DOHH2 (cell line): Measurements from ENCODE around the gene SHB.

Experiments used
- H3F3A ChIP-seq: fragments of 200-600 bp; sonication (generic), shearing (Covaris generic); 2 replicates; pipeline ENCODE4 v1.6.0; 2016; ENCODE audit warnings: antibody characterized with exemption, mild to moderate bottlenecking; ENCODE audit not compliant: control insufficient read depth, insufficient read depth
- H3K27ac ChIP-seq: fragments of 200-600 bp; sonication (generic); 2 replicates; pipeline ENCODE4 v1.5.1; 2014; ENCODE audit warnings: low read depth, mild to moderate bottlenecking, low read length, moderate library complexity
- H3K27me3 ChIP-seq: fragments of 200-600 bp; sonication (generic); 2 replicates; pipeline ENCODE4 v1.6.1; 2014; ENCODE audit warnings: mild to moderate bottlenecking, low read length, mixed read lengths; ENCODE audit not compliant: control insufficient read depth
- H3K36me3 ChIP-seq: fragments of 200-600 bp; sonication (generic); 2 replicates; pipeline ENCODE4 v1.6.1; 2014; ENCODE audit warnings: mild to moderate bottlenecking, low read length, moderate library complexity, mixed read lengths; ENCODE audit not compliant: control insufficient read depth
- H3K4me1 ChIP-seq: fragments of 200-600 bp; sonication (generic); 2 replicates; pipeline ENCODE4 v1.6.1; 2014; ENCODE audit warnings: mild to moderate bottlenecking, low read length, mixed read lengths; ENCODE audit not compliant: control insufficient read depth
- H3K4me2 ChIP-seq: fragments of 200-600 bp; sonication (generic); 2 replicates; pipeline ENCODE4 v1.6.0; 2014; ENCODE audit warnings: mild to moderate bottlenecking, low read length, moderate library complexity
- H3K4me3 ChIP-seq: fragments of 200-600 bp; sonication (generic); 2 replicates; pipeline ENCODE4 v1.5.1; 2014; ENCODE audit warnings: mild to moderate bottlenecking, low read length, mixed read lengths
- H3K79me2 ChIP-seq: fragments of 200-600 bp; sonication (generic); 2 replicates; pipeline ENCODE4 v1.6.1; 2014; ENCODE audit warnings: mild to moderate bottlenecking, low read length, mixed read lengths; ENCODE audit not compliant: control insufficient read depth
- H3K9me2 ChIP-seq: fragments of 200-600 bp; sonication (generic); replicated peaks from 2 replicates; pipeline ENCODE4 v1.6.1; 2014; ENCODE audit warnings: mild to moderate bottlenecking, low read length, mixed read lengths; ENCODE audit not compliant: control insufficient read depth
- H3K9me3 ChIP-seq: fragments of 200-600 bp; sonication (generic); 2 replicates; pipeline ENCODE4 v1.6.1; 2014; ENCODE audit warnings: antibody characterized with exemption, low read length, mixed read lengths; ENCODE audit not compliant: control insufficient read depth, insufficient read depth
- H4K20me1 ChIP-seq: fragments of 200-600 bp; sonication (generic); 2 replicates; pipeline ENCODE4 v1.6.0; 2014; ENCODE audit warnings: low read depth, mild to moderate bottlenecking, antibody characterized with exemption, low read length, moderate library complexity; ENCODE audit not compliant: control insufficient read depth, insufficient read depth
- EZH2phosphoT487 ChIP-seq: fragments of 200-600 bp; sonication (generic); IDR thresholded peaks from 2 replicates; pipeline ENCODE4 v1.6.1; 2017; ENCODE audit warnings: borderline replicate concordance, mild to moderate bottlenecking, antibody characterized with exemption, low read length, moderate library complexity, mixed read lengths
- TF ChIP-seq, protein P1 (sequence below): fragments of 200-600 bp; sonication (generic); IDR thresholded peaks from one replicate; pipeline ENCODE4 v1.5.1; 2014; ENCODE audit warnings: antibody characterized with exemption, mild to moderate bottlenecking, low read depth, low read length; ENCODE audit not compliant: poor library complexity, severe bottlenecking

Gene SHB

DNA sequence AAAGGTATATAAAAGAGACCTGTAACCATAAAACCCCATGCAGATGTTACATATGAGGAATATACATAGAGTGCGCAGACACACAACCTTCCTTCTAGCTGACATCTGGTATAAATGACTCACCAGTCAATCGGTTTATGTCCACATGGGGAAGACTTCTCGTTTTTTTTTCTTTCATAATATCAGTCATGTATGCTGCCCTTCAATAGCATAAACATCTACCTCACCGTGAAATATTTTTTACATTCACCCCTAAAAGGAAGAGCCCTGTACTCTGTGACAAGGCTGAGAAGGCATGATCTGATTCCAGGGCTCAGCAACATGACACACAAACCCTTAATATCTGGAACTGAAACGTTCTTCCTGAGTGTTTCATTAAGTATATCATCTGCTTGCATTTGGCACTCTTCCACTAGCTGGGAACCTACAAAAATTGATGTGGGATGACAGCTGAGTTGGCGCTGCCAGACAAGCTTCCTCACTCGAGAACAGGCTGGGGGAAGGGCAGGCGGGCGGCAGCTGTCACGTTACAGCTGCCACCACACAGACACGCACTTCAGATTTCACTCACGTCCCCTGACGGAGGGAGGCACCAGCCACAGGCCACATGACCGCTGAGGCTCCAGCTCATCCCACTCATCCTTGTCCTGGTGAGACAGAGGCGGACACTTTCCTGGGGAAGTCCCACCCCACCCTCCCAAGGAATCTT lies 74.2 kb downstream of the SHB start:
- H3K4me2 ChIP-seq = peak overlapping the region; percentile 14; the same call in 1 of the 2 replicates
- H3K9me2 ChIP-seq = no peaks in the 10 kb centered on the region
- no peak overlapping the region for H3K27ac ChIP-seq
- peaks cover 3% of the 10 kb centered on the region; the same call in 1 of the 2 replicates for H3K4me1 ChIP-seq
- H3K4me3 ChIP-seq = no peak overlapping the region
- no peaks in the 10 kb centered on the region for H3K9me3 ChIP-seq
- no peaks in the 10 kb centered on the region for H4K20me1 ChIP-seq
- peaks cover 19% of the 10 kb centered on the region for H3K27me3 ChIP-seq
- no peaks in the 10 kb centered on the region for H3K36me3 ChIP-seq
- no peak for TF ChIP-seq EZH2phosphoT487
- TF ChIP-seq, protein P1, sequence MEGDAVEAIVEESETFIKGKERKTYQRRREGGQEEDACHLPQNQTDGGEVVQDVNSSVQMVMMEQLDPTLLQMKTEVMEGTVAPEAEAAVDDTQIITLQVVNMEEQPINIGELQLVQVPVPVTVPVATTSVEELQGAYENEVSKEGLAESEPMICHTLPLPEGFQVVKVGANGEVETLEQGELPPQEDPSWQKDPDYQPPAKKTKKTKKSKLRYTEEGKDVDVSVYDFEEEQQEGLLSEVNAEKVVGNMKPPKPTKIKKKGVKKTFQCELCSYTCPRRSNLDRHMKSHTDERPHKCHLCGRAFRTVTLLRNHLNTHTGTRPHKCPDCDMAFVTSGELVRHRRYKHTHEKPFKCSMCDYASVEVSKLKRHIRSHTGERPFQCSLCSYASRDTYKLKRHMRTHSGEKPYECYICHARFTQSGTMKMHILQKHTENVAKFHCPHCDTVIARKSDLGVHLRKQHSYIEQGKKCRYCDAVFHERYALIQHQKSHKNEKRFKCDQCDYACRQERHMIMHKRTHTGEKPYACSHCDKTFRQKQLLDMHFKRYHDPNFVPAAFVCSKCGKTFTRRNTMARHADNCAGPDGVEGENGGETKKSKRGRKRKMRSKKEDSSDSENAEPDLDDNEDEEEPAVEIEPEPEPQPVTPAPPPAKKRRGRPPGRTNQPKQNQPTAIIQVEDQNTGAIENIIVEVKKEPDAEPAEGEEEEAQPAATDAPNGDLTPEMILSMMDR = no peak
- H3K79me2 ChIP-seq = no peaks in the 10 kb centered on the region
- no peaks in the 10 kb centered on the region for H3F3A ChIP-seq

DNA sequence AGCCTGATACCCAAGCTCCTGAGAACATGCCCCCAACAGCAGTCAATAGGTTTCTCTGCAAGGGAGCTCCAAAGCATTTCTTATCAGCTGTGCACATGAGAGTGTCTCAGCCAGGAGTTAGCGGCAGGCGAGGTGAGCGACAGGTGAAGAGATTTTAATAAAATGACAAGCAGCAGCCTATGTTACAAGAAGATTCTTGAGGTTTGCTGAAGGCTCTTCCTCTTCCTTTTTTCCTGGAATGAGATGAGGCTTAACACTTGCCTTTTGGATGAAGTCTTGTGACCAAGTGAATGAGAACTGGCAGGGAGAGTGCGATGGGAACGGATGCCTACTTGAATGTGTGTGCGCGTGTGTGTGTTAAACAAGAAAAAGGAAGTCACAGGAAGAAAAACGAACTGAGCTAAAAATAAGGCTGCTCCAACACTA lies 76.1 kb downstream of the SHB start:
- no peaks in the 10 kb centered on the region for H3K79me2 ChIP-seq
- no peaks in the 10 kb centered on the region for H3K36me3 ChIP-seq
- no peaks in the 10 kb centered on the region for H3K9me2 ChIP-seq
- H3K4me3 ChIP-seq = no peak overlapping the region
- H3K27ac ChIP-seq = no peak overlapping the region
- no peaks in the 10 kb centered on the region for H4K20me1 ChIP-seq
- H3K27me3 ChIP-seq = peaks cover 27% of the 10 kb centered on the region
- no peaks in the 10 kb centered on the region for H3K9me3 ChIP-seq
- H3K4me2 ChIP-seq = no peak overlapping the region
- no peaks in the 10 kb centered on the region for H3F3A ChIP-seq
- TF ChIP-seq, protein P1 = no peak
- TF ChIP-seq EZH2phosphoT487 = no peak
- peaks cover 3% of the 10 kb centered on the region; the same call in 1 of the 2 replicates for H3K4me1 ChIP-seq

DNA sequence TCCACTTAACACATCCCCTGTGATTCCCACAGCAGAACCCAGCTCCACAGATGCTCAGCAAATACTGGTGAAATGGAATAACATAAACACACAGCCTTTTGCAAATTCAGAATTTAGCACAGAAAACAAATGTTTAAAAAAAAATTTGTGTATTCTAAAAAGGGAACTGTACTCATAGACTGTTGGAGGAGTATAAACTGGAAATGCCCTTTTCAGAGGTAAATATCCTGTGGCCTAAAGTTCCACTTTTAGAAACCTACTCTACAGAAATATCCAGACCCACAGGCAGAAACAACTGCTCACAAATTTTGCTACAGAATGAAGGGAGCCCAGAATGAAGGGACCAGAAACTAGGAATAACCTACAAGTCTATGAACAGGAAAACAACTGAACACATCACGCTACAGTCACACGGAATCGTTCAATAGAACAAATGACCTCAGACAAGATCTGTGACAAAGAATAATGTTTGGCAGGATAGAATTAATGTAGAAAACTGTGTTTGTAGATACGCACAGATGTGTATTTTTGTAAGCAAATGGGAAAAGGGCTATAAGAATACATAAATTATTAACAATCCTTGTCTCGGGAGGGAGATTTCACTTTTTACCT lies 78.5 kb downstream of the SHB start:
- Histone ChIP-seq H3K9me3 (no peaks in the 10 kb centered on the region), H3K36me3 (no peaks in the 10 kb centered on the region), H3F3A (no peaks in the 10 kb centered on the region), H4K20me1 (no peaks in the 10 kb centered on the region), H3K27ac (no peak overlapping the region), H3K4me2 (no peak overlapping the region), H3K4me1 (peaks cover 3% of the 10 kb centered on the region; the same call in 1 of the 2 replicates), H3K79me2 (no peaks in the 10 kb centered on the region), H3K4me3 (no peak overlapping the region), H3K27me3 (peaks cover 26% of the 10 kb centered on the region), H3K9me2 (no peaks in the 10 kb centered on the region)
- TF ChIP-seq EZH2phosphoT487 = no peak
- TF ChIP-seq, protein P1 = no peak
